Measurements from ENCODE around the gene PPP4R2. TPM values are rescaled to one million over a fixed set of nuclear protein-coding genes. Genes with fewer than 3 reads are reported as not detected.

PPP4R2 gene
- total and polyA plus RNA-seq, 9 of the 15 experiments (the other 6 are each of a cell fraction or from before 2014, with no cell fraction given): 11.0 to 49.6 (median 31.6) TPM

DNA sequence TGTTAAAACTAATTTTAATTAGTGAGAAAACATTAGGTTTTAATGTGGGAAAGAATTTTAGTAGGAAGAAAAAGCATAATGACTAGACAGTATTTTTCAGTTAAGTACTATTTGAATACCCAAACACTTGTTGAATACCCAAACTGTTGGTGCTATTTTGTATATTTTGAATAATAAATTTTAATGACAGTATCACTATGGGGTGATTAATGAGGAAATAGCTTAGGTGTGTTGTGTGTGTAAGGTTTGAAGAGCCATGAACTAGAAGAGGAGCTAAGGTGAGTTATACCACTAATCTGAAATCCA lies 60.2 kb downstream of the PPP4R2 start:
- no peak for ATAC-seq
- ChIA-PET POLR2A (interaction anchor here (0.7 to 1.4 kb wide), 2 partner anchors 16 to 180 kb away, joined by 3 read pairs; no protein-coding TSS in a partner anchor), CTCF (ENCODE audit: low intra/inter-chr PET ratio) (interaction anchor here (0.7 to 1.8 kb wide), 5 partner anchors 28 to 1327 kb away, joined by 3 to 21 read pairs (median 4); no protein-coding TSS in a partner anchor)
- FAIRE-seq: no peak
- DNase-seq (ENCODE audit: extremely low read depth in 1 of 4, low spot score in 3 of 4): no peak
- no peak overlapping the region for H3K4me2 ChIP-seq (ENCODE audit: insufficient read depth, low read length)
- no peaks in the 10 kb centered on the region for H3K27me3 ChIP-seq (ENCODE audit: control insufficient read depth in 2 of 2, insufficient read depth in 2 of 2, low read length in 2 of 2)
- BruUV-seq (replicated peaks): no TSS peak
- TF ChIP-seq SETDB1 (IDR thresholded peaks at IDR 0.05; ENCODE audit: low read length): no peak
- no peak for TF ChIP-seq NEUROD1 (IDR thresholded peaks at IDR 0.05; ENCODE audit: borderline replicate concordance, low read depth, low read length, partially characterized antibody)
- no peak for TF ChIP-seq RAD21 (CRISPR knock-in tag; conservative IDR thresholded peaks at IDR 0.05 in 1 of 2, IDR thresholded peaks at IDR 0.05 in 1 of 2)
- no peak for TF ChIP-seq U2AF2 (optimal IDR thresholded peaks at IDR 0.05; ENCODE audit: low read depth, low read length)
- TF ChIP-seq PML (IDR thresholded peaks at IDR 0.05; ENCODE audit: low read length): no peak
- TF ChIP-seq, protein P1, sequence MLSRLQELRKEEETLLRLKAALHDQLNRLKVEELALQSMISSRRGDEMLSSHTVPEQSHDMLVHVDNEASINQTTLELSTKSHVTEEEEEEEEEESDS (CRISPR knock-in tag; IDR thresholded peaks at IDR 0.05): no peak
- TF ChIP-seq CEBPB (tag; IDR thresholded peaks at IDR 0.05): no peak
- no peak for TF ChIP-seq ZNF778 (CRISPR knock-in tag; IDR thresholded peaks at IDR 0.05)
- TF ChIP-seq, protein P2, sequence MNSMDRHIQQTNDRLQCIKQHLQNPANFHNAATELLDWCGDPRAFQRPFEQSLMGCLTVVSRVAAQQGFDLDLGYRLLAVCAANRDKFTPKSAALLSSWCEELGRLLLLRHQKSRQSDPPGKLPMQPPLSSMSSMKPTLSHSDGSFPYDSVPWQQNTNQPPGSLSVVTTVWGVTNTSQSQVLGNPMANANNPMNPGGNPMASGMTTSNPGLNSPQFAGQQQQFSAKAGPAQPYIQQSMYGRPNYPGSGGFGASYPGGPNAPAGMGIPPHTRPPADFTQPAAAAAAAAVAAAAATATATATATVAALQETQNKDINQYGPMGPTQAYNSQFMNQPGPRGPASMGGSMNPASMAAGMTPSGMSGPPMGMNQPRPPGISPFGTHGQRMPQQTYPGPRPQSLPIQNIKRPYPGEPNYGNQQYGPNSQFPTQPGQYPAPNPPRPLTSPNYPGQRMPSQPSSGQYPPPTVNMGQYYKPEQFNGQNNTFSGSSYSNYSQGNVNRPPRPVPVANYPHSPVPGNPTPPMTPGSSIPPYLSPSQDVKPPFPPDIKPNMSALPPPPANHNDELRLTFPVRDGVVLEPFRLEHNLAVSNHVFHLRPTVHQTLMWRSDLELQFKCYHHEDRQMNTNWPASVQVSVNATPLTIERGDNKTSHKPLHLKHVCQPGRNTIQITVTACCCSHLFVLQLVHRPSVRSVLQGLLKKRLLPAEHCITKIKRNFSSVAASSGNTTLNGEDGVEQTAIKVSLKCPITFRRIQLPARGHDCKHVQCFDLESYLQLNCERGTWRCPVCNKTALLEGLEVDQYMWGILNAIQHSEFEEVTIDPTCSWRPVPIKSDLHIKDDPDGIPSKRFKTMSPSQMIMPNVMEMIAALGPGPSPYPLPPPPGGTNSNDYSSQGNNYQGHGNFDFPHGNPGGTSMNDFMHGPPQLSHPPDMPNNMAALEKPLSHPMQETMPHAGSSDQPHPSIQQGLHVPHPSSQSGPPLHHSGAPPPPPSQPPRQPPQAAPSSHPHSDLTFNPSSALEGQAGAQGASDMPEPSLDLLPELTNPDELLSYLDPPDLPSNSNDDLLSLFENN (IDR thresholded peaks at IDR 0.05; ENCODE audit: low read depth in 2 of 2, low read length in 2 of 2): no peak
- TF ChIP-seq HNRNPK (IDR thresholded peaks at IDR 0.05; ENCODE audit: low read depth, low read length, poor library complexity, severe bottlenecking): no peak
- TF ChIP-seq ZFPM2 (CRISPR knock-in tag; IDR thresholded peaks at IDR 0.05): no peak
- peaks cover 33% of the 10 kb centered on the region for H3K79me2 ChIP-seq (ENCODE audit: control insufficient read depth, insufficient read depth, low read length)
- intact Hi-C loops (cut with micrococcal nuclease) (loop anchor here (1.0 to 5.0 kb wide), 2 partner anchors 59 to 118 kb away; partner anchors contain the start of gene PPP4R2), in situ Hi-C loops (cut with MboI) (no loop called here)
- no peak overlapping the region for H3K9ac ChIP-seq (ENCODE audit: insufficient read depth in 1 of 2, low read depth in 2 of 2, low read length in 2 of 2)
- H3K4me3 ChIP-seq: no peak overlapping the region
- H3K4me1 ChIP-seq (replicated peaks in 1 of 2; ENCODE audit: control insufficient read depth in 2 of 2, insufficient read depth in 2 of 2, low read length in 2 of 2): no peaks in the 10 kb centered on the region
- no peak overlapping the region for H2AFZ ChIP-seq (ENCODE audit: low read depth, low read length)
- H3K9me3 ChIP-seq (replicated peaks; ENCODE audit: control insufficient read depth, insufficient read depth, low read depth, low read length): no peaks in the 10 kb centered on the region
- H3K27ac ChIP-seq (ENCODE audit: extremely low read depth, low read depth, low read length): no peak overlapping the region
- no peaks in the 10 kb centered on the region for H3K9me1 ChIP-seq (ENCODE audit: control insufficient read depth, insufficient read depth, low read length)
- peaks cover 9% of the 10 kb centered on the region; the same call in 1 of the 2 replicates for H4K20me1 ChIP-seq (replicated peaks; ENCODE audit: control insufficient read depth, insufficient read depth, low read length)
- peaks cover 35% of the 10 kb centered on the region; the same call in 2 of the 3 replicates for H3K36me3 ChIP-seq (ENCODE audit: control insufficient read depth, insufficient read depth, low read length)
